GM23338 (cell line): ENCODE results near the gene KICS2. TPM values are rescaled to one million over a fixed set of nuclear protein-coding genes. Genes with fewer than 3 reads are reported as not detected.
A peak's percentile ranks its signal among the peaks of the same experiment; 100 is the strongest.
"Not testable (repeated sequence)": the region's sequence is repeated elsewhere in the genome, so short reads cannot be mapped to it uniquely, and the experiment has no call there.

ENCODE experiments used
- ATAC-seq: fragments of 200-7000 bp; cut with Tn5 transposase; 3 replicates; pipeline ENCODE4 v1.9.1; 2020
- DNase-seq: peaks from one replicate; pipeline ENCODE4 v3.0.0-alpha.2; 2015; ENCODE audit warnings: low spot score
- H2AFZ ChIP-seq: fragments of 200-600 bp; sonication (generic); 2 replicates; pipeline ENCODE4 v1.8.0; 2016; ENCODE audit warnings: antibody characterized with exemption, mild to moderate bottlenecking, moderate library complexity
- H3F3A ChIP-seq: fragments of 200-600 bp; sonication (generic); replicated peaks from 2 replicates; pipeline ENCODE4 v1.8.0; 2017; ENCODE audit warnings: antibody characterized with exemption, mixed run types, low read depth
- H3K27ac ChIP-seq: fragments of 200-600 bp; sonication (generic); 2 replicates; pipeline ENCODE4 v1.6.1; 2016; ENCODE audit warnings: low read depth
- H3K27me3 ChIP-seq: fragments of 200-600 bp; sonication (generic); 2 replicates; pipeline ENCODE4 v1.8.0; 2016; ENCODE audit warnings: mild to moderate bottlenecking, mixed run types, moderate library complexity; ENCODE audit not compliant: insufficient read depth
- H3K36me3 ChIP-seq: fragments of 200-600 bp; sonication (generic); 2 replicates; pipeline ENCODE4 v1.8.0; 2016; ENCODE audit warnings: mild to moderate bottlenecking; ENCODE audit not compliant: insufficient read depth
- H3K4me1 ChIP-seq: fragments of 200-600 bp; sonication (generic); 2 replicates; pipeline ENCODE4 v1.8.0; 2016; ENCODE audit warnings: mild to moderate bottlenecking, moderate library complexity; ENCODE audit not compliant: insufficient read depth
- H3K4me2 ChIP-seq: fragments of 200-600 bp; sonication (generic); 2 replicates; pipeline ENCODE4 v1.7.1; 2017; ENCODE audit warnings: mixed run types
- H3K4me3 ChIP-seq: fragments of 200-600 bp; sonication (generic); 2 replicates; pipeline ENCODE4 v1.6.1; 2016; ENCODE audit warnings: mixed run types
- H3K79me2 ChIP-seq: fragments of 200-600 bp; sonication (generic); replicated peaks from 2 replicates; pipeline ENCODE4 v1.8.0; 2017; ENCODE audit warnings: mild to moderate bottlenecking; ENCODE audit not compliant: insufficient read depth
- H3K9me2 ChIP-seq: fragments of 200-600 bp; sonication (generic); 2 replicates; pipeline ENCODE4 v1.8.0; 2017; ENCODE audit not compliant: insufficient read depth
- H4K20me1 ChIP-seq: fragments of 200-600 bp; sonication (generic); replicated peaks from 2 replicates; pipeline ENCODE4 v1.8.0; 2017; ENCODE audit warnings: mild to moderate bottlenecking; ENCODE audit not compliant: insufficient read depth
- H3K27ac Mint-ChIP-seq: 2 replicates; pipeline ENCODE4 v1.8.0; 2020; ENCODE audit warnings: inconsistent platforms, mild to moderate bottlenecking, moderate library complexity, mixed read lengths
- H3K27me3 Mint-ChIP-seq: 3 replicates; pipeline ENCODE4 v1.8.0; 2022; ENCODE audit warnings: low read depth, mild to moderate bottlenecking, moderate library complexity, mixed read lengths, inconsistent platforms; ENCODE audit not compliant: insufficient read depth, poor library complexity
- H3K36me3 Mint-ChIP-seq: 3 replicates; pipeline ENCODE4 v1.8.0; 2021; ENCODE audit warnings: low read depth, mild to moderate bottlenecking, inconsistent platforms, moderate library complexity, mixed read lengths
- H3K4me1 Mint-ChIP-seq: 3 replicates; pipeline ENCODE4 v1.8.0; 2020; ENCODE audit warnings: mild to moderate bottlenecking, inconsistent platforms, mixed read lengths
- H3K4me3 Mint-ChIP-seq: 3 replicates; pipeline ENCODE4 v1.8.0; 2021; ENCODE audit warnings: moderate library complexity, mild to moderate bottlenecking, inconsistent platforms, mixed read lengths
- H3K9me3 Mint-ChIP-seq: 3 replicates; pipeline ENCODE4 v1.8.0; 2020; ENCODE audit warnings: moderate library complexity, mild to moderate bottlenecking, inconsistent platforms, mixed read lengths
- CREB1 ChIP-seq: fragments of 250-450 bp; sonication (Bioruptor Pico); IDR thresholded peaks from 2 replicates; pipeline ENCODE4 v1.5.0; 2020; ENCODE audit warnings: low read depth, mild to moderate bottlenecking, moderate library complexity
- EZH2 ChIP-seq: fragments of 200-600 bp; sonication (generic); IDR thresholded peaks from one replicate; pipeline ENCODE4 v1.8.0; 2017; ENCODE audit warnings: antibody characterized with exemption, mild to moderate bottlenecking, low read depth; ENCODE audit not compliant: unreplicated experiment
- EZH2phosphoT487 ChIP-seq: fragments of 200-600 bp; sonication (generic); IDR thresholded peaks from one replicate; pipeline ENCODE4 v1.8.1; 2018; ENCODE audit warnings: antibody characterized with exemption; ENCODE audit not compliant: unreplicated experiment
- JUNB ChIP-seq: IDR thresholded peaks from one replicate; pipeline ENCODE4 v1.6.1; 2016; ENCODE audit warnings: antibody characterized with exemption; ENCODE audit not compliant: unreplicated experiment
- NANOG ChIP-seq: IDR thresholded peaks from 2 replicates; pipeline ENCODE4 v1.6.1; 2016; ENCODE audit warnings: antibody characterized with exemption, borderline replicate concordance
- POLR2AphosphoS5 ChIP-seq: IDR thresholded peaks from 2 replicates; pipeline ENCODE4 v1.6.1; 2016; ENCODE audit warnings: antibody characterized with exemption, low read depth
- ZNF114 ChIP-seq: fragments of 250-450 bp; sonication (Bioruptor Pico); IDR thresholded peaks from 2 replicates; pipeline ENCODE4 v1.5.0; 2020; ENCODE audit warnings: mild to moderate bottlenecking, moderate library complexity
- ZNF331 ChIP-seq: fragments of 250-450 bp; sonication (Bioruptor Pico); IDR thresholded peaks from 2 replicates; pipeline ENCODE4 v1.5.0; 2020; ENCODE audit warnings: low read depth, mild to moderate bottlenecking, moderate library complexity
- polyA plus RNA-seq: library from polyadenylated mRNA; unstranded; fragments of >200 nt; fragmentation: Nextera tagmentation; extraction: Ambion mirVana; gene quantifications from 2 replicates; pipeline ENCODE4 v1.2.1, GENCODE V29; 2016
- total RNA-seq: library from RNA; depleted of rRNA; stranded (reverse); fragments of >200 nt; shearing (Covaris generic); gene quantifications from 2 replicates; pipeline ENCODE4 v1.2.3, GENCODE V29; 2014
- TF ChIP-seq, protein P1 (sequence below): IDR thresholded peaks from one replicate; pipeline ENCODE4 v1.6.1; 2018; ENCODE audit warnings: antibody characterized with exemption; ENCODE audit not compliant: unreplicated experiment
- TF ChIP-seq, protein P2 (sequence below): IDR thresholded peaks from 2 replicates; pipeline ENCODE4 v1.6.1; 2016; ENCODE audit warnings: antibody characterized with exemption
- TF ChIP-seq, protein P3 (sequence below): fragments of 250-450 bp; sonication (Bioruptor Pico); IDR thresholded peaks from 2 replicates; pipeline ENCODE4 v1.5.0; 2020; ENCODE audit warnings: mild to moderate bottlenecking, moderate library complexity

Gene KICS2
- total and polyA plus RNA-seq, 2 experiments from 2014 or later, result 7.6 to 10.5 TPM

DNA sequence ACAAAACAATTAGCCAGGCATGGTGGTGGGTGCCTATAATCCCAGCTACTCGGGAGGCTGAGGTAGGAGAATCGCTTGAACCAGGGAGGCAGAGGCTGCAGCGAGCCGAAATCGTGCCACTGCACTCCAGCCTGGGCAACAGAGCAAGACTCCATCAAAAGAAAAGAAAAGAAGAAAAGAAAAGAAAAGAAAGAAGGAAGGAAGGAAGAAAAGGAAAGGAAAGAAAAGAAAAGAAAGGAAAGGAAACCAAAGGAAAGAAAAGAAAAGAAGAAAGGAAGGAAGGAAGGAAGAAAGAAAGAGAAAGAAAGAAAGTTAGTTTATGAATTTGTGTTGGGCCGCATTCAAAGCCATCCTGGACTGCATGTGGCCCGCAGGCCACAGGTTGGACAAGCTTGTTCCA is 4.5 kb downstream of the KICS2 start:
- not testable (repeated sequence) for H3K9me3 Mint-ChIP-seq, H2AFZ ChIP-seq, H3K27me3 Mint-ChIP-seq, H3F3A ChIP-seq, ATAC-seq, H4K20me1 ChIP-seq, H3K4me2 ChIP-seq, H3K79me2 ChIP-seq, H3K27ac Mint-ChIP-seq, DNase-seq, H3K9me2 ChIP-seq, H3K27me3 ChIP-seq, H3K27ac ChIP-seq, H3K4me3 ChIP-seq, H3K4me3 Mint-ChIP-seq, H3K36me3 Mint-ChIP-seq, H3K36me3 ChIP-seq
- H3K4me1 ChIP-seq, result peaks cover 32% of the 10 kb centered on the region
- H3K4me1 Mint-ChIP-seq, result peaks cover 41% of the 10 kb centered on the region

DNA sequence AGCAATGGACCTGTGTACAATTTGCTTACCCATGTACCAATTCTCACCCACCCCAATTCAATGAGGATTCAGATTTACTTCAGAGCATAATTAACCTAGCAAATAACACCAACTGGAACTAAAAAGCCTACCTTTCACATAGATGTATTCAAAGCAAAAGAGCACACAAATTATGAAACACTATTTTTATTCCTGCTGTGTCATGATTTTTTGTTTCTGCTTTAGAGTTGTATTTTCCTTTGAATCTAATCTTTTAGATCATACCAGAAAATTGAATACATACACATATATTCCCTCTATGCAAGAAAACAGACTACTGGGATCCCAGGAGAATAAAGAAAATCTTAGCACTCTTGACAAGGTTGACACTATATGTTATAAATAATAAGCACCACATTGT is 5.9 kb downstream of the KICS2 start:
- H3K4me3 Mint-ChIP-seq, result no peak overlapping the region
- H3K27me3 ChIP-seq, result no peaks in the 10 kb centered on the region
- no peaks in the 10 kb centered on the region for H3K9me3 Mint-ChIP-seq
- peaks cover 37% of the 10 kb centered on the region for H3K4me1 Mint-ChIP-seq
- no peak overlapping the region for H3K27ac ChIP-seq
- no peak for DNase-seq
- no peak overlapping the region for H2AFZ ChIP-seq
- peaks cover 14% of the 10 kb centered on the region for H3K36me3 Mint-ChIP-seq
- no peaks in the 10 kb centered on the region for H3K27me3 Mint-ChIP-seq
- H3K27ac Mint-ChIP-seq, result peak overlapping the region; percentile 33; the same call in 1 of the 2 replicates
- H3K9me2 ChIP-seq, result no peaks in the 10 kb centered on the region
- no peak overlapping the region for H3K4me2 ChIP-seq
- H3K36me3 ChIP-seq, result no peaks in the 10 kb centered on the region
- peaks cover 30% of the 10 kb centered on the region for H3K4me1 ChIP-seq
- no peaks in the 10 kb centered on the region for H3F3A ChIP-seq
- no peak for ATAC-seq
- H4K20me1 ChIP-seq, result no peaks in the 10 kb centered on the region
- no peaks in the 10 kb centered on the region for H3K79me2 ChIP-seq
- no peak overlapping the region for H3K4me3 ChIP-seq
- TF ChIP-seq EZH2phosphoT487 (no peak), JUNB (no peak), EZH2 (no peak), CREB1 (no peak), NANOG (no peak), ZNF331 (CRISPR knock-in tag) (no peak), ZNF114 (CRISPR knock-in tag) (no peak), POLR2AphosphoS5 (no peak)
- TF ChIP-seq, protein P1, sequence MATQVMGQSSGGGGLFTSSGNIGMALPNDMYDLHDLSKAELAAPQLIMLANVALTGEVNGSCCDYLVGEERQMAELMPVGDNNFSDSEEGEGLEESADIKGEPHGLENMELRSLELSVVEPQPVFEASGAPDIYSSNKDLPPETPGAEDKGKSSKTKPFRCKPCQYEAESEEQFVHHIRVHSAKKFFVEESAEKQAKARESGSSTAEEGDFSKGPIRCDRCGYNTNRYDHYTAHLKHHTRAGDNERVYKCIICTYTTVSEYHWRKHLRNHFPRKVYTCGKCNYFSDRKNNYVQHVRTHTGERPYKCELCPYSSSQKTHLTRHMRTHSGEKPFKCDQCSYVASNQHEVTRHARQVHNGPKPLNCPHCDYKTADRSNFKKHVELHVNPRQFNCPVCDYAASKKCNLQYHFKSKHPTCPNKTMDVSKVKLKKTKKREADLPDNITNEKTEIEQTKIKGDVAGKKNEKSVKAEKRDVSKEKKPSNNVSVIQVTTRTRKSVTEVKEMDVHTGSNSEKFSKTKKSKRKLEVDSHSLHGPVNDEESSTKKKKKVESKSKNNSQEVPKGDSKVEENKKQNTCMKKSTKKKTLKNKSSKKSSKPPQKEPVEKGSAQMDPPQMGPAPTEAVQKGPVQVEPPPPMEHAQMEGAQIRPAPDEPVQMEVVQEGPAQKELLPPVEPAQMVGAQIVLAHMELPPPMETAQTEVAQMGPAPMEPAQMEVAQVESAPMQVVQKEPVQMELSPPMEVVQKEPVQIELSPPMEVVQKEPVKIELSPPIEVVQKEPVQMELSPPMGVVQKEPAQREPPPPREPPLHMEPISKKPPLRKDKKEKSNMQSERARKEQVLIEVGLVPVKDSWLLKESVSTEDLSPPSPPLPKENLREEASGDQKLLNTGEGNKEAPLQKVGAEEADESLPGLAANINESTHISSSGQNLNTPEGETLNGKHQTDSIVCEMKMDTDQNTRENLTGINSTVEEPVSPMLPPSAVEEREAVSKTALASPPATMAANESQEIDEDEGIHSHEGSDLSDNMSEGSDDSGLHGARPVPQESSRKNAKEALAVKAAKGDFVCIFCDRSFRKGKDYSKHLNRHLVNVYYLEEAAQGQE, result no peak
- TF ChIP-seq, protein P2, sequence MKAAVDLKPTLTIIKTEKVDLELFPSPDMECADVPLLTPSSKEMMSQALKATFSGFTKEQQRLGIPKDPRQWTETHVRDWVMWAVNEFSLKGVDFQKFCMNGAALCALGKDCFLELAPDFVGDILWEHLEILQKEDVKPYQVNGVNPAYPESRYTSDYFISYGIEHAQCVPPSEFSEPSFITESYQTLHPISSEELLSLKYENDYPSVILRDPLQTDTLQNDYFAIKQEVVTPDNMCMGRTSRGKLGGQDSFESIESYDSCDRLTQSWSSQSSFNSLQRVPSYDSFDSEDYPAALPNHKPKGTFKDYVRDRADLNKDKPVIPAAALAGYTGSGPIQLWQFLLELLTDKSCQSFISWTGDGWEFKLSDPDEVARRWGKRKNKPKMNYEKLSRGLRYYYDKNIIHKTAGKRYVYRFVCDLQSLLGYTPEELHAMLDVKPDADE, result no peak
- TF ChIP-seq, protein P3, sequence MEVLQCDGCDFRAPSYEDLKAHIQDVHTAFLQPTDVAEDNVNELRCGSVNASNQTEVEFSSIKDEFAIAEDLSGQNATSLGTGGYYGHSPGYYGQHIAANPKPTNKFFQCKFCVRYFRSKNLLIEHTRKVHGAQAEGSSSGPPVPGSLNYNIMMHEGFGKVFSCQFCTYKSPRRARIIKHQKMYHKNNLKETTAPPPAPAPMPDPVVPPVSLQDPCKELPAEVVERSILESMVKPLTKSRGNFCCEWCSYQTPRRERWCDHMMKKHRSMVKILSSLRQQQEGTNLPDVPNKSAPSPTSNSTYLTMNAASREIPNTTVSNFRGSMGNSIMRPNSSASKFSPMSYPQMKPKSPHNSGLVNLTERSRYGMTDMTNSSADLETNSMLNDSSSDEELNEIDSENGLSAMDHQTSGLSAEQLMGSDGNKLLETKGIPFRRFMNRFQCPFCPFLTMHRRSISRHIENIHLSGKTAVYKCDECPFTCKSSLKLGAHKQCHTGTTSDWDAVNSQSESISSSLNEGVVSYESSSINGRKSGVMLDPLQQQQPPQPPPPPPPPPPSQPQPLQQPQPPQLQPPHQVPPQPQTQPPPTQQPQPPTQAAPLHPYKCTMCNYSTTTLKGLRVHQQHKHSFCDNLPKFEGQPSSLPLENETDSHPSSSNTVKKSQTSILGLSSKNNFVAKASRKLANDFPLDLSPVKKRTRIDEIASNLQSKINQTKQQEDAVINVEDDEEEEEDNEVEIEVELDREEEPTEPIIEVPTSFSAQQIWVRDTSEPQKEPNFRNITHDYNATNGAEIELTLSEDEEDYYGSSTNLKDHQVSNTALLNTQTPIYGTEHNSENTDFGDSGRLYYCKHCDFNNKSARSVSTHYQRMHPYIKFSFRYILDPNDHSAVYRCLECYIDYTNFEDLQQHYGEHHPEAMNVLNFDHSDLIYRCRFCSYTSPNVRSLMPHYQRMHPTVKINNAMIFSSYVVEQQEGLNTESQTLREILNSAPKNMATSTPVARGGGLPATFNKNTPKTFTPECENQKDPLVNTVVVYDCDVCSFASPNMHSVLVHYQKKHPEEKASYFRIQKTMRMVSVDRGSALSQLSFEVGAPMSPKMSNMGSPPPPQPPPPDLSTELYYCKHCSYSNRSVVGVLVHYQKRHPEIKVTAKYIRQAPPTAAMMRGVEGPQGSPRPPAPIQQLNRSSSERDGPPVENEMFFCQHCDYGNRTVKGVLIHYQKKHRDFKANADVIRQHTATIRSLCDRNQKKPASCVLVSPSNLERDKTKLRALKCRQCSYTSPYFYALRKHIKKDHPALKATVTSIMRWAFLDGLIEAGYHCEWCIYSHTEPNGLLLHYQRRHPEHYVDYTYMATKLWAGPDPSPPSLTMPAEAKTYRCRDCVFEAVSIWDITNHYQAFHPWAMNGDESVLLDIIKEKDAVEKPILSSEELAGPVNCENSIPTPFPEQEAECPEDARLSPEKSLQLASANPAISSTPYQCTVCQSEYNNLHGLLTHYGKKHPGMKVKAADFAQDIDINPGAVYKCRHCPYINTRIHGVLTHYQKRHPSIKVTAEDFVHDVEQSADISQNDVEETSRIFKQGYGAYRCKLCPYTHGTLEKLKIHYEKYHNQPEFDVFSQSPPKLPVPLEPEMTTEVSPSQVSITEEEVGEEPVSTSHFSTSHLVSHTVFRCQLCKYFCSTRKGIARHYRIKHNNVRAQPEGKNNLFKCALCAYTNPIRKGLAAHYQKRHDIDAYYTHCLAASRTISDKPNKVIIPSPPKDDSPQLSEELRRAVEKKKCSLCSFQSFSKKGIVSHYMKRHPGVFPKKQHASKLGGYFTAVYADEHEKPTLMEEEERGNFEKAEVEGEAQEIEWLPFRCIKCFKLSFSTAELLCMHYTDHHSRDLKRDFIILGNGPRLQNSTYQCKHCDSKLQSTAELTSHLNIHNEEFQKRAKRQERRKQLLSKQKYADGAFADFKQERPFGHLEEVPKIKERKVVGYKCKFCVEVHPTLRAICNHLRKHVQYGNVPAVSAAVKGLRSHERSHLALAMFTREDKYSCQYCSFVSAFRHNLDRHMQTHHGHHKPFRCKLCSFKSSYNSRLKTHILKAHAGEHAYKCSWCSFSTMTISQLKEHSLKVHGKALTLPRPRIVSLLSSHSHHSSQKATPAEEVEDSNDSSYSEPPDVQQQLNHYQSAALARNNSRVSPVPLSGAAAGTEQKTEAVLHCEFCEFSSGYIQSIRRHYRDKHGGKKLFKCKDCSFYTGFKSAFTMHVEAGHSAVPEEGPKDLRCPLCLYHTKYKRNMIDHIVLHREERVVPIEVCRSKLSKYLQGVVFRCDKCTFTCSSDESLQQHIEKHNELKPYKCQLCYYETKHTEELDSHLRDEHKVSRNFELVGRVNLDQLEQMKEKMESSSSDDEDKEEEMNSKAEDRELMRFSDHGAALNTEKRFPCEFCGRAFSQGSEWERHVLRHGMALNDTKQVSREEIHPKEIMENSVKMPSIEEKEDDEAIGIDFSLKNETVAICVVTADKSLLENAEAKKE (CRISPR knock-in tag), result no peak
